ENCODE data around the gene CFAP77.

- TF ChIP-seq ZSCAN31 (CRISPR knock-in tag; IDR thresholded peaks at IDR 0.05; ENCODE audit: low read depth), result no peak
- TF ChIP-seq, protein P1, sequence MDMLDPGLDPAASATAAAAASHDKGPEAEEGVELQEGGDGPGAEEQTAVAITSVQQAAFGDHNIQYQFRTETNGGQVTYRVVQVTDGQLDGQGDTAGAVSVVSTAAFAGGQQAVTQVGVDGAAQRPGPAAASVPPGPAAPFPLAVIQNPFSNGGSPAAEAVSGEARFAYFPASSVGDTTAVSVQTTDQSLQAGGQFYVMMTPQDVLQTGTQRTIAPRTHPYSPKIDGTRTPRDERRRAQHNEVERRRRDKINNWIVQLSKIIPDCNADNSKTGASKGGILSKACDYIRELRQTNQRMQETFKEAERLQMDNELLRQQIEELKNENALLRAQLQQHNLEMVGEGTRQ (IDR thresholded peaks at IDR 0.05; ENCODE audit: low read depth, low read length), result no peak
- TF ChIP-seq, protein P1 (CRISPR knock-in tag; IDR thresholded peaks at IDR 0.05; ENCODE audit: borderline replicate concordance), result no peak
- no peak for TF ChIP-seq ZNF674 (CRISPR knock-in tag; IDR thresholded peaks at IDR 0.05; ENCODE audit: low read depth)
- TF ChIP-seq TP53 (CRISPR knock-in tag; conservative IDR thresholded peaks at IDR 0.05), result no peak
- no peak for TF ChIP-seq ZNF563 (CRISPR knock-in tag; IDR thresholded peaks at IDR 0.05)
- TF ChIP-seq ZNF224 (CRISPR knock-in tag; IDR thresholded peaks at IDR 0.05), result no peak
- no peak for TF ChIP-seq ZBTB8A (CRISPR knock-in tag; IDR thresholded peaks at IDR 0.05; ENCODE audit: borderline replicate concordance, low read depth)
- no peak for TF ChIP-seq AKNA (CRISPR knock-in tag; IDR thresholded peaks at IDR 0.05; ENCODE audit: borderline replicate concordance)
- TF ChIP-seq STAG1 (CRISPR knock-in tag; IDR thresholded peaks at IDR 0.05), result no peak
- no peak for TF ChIP-seq ZNF510 (CRISPR knock-in tag; IDR thresholded peaks at IDR 0.05; ENCODE audit: low read depth)
- TF ChIP-seq HDAC6 (IDR thresholded peaks at IDR 0.05; ENCODE audit: low read depth, low read length), result no peak
- TF ChIP-seq TAF1 (CRISPR knock-in tag; IDR thresholded peaks at IDR 0.05), result no peak
- TF ChIP-seq CTCF (CRISPR knock-in tag; IDR thresholded peaks at IDR 0.05), result no peak
- TF ChIP-seq SMARCC2 (IDR thresholded peaks at IDR 0.05), result no peak
These were observed 177.6 kb downstream of the CFAP77 start for GRCh38 chr9:132587592-132587955.
